RPMI8226 (cell line): ENCODE results near the gene PYDC2.

Source experiments
- DNase-seq: peaks from one replicate; pipeline ENCODE4 v3.0.0-alpha.2; 2015

The PYDC2 gene

DNA sequence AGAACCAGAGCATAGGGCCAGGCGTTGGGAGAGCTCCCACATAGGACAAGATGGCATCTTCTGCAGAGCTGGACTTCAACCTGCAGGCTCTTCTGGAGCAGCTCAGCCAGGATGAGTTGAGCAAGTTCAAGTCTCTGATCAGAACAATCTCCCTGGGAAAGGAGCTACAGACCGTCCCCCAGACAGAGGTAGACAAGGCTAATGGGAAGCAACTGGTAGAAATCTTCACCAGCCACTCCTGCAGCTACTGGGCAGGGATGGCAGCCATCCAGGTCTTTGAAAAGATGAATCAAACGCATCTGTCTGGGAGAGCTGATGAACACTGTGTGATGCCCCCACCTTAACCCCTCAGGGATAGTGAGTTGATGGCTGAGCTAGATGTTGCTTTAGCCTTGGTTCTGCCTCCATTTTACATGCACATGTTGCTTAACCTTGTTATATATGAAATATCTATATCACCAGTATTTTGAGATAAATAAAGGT lies at the start of gene PYDC2:
PYDC2 (plus strand) TSS at position 51 of the 483 bp plus-strand sequence; CDS start at position 51, 0 bp downstream.
- no peak for DNase-seq

DNA sequence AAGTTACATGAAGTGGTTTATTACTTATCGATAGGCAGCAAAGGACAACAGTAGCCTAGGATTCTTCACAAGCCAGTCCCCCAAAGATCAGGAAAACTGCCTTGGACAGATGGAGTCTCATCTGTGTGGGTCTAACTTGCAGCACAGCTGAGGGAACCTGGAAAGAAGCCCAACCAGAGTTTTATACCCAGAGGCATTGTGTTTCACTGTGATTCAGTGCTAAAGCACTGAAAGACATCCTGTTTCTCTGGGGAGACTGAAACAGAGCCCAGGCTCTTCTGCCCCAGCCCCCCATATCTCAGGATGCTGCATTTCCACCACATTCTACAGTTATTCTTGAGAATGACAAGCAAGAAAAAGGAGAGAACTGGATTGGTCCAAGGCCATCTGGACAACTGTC lies 48.2 kb upstream of the PYDC2 start:
- no peak for DNase-seq

DNA sequence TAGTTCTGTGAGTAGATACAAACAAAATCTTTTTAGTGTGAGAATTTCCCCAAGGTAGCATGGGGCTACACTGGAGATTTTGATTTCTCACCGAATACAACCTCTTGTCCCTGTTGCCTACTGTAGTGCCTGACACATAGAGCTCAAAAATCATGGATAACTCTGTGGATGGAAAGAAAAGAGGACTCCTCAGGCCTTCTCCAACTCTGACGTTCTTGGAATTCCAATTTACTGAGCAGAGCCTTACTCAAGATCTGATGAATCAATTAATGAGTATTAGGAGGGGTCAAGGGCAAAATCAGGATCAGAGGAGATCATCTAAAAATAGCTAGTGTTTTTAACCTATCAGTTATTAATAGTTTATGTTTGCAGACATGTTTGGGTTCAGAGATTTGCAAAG lies 46.7 kb upstream of the PYDC2 start:
- DNase-seq: no peak

DNA sequence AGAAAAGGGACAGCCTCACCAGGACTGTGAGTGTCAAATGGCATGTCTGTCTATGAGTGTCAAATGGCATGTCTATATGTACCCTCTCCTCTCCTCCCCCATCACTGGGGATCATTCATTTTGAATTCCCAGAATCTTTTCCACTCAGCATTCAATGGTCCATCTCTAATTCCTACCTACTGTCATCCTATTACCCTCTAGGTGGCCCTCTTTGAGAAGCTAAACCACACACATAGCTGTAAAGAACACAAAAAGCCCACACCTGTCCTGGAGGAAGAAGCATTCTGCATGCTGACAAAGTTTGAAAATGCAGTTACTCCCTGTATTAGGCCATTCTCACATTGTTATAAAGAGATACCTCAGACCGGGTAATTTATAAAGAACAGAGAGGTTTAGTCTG lies 46.2 kb upstream of the PYDC2 start:
- no peak for DNase-seq

DNA sequence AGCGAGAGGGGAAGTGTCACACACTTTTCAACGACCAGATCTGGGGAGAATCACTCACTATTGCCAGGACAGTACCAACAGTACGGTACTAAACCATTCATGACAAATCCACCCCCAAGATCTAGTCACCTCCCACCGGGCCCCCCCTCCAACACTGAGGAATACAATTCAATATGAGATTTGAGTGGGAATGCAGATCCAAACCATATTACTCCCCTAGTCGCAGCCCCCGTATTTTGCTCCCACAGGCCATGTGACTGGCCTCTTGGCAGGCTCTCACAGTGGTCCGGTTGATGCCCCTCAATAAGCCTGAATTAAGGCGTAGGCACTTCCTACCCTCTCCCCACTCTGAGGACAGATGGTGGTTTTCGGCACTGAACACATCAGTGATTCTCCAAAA lies 45.4 kb upstream of the PYDC2 start:
- no peak for DNase-seq

DNA sequence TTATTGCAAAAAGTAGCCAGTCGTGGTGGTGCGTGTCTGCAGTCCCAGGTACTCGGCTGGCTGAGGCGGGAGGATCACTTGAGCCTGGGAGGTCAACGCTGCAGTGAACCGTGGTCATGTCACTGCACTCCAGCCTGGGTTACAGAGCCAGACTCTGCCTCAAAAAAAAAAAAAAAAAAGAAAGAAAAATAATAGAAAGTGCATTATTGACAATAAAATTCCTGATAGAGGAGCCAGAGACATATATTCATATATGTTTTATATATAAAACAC lies 43.6 kb upstream of the PYDC2 start:
- DNase-seq: no peak

DNA sequence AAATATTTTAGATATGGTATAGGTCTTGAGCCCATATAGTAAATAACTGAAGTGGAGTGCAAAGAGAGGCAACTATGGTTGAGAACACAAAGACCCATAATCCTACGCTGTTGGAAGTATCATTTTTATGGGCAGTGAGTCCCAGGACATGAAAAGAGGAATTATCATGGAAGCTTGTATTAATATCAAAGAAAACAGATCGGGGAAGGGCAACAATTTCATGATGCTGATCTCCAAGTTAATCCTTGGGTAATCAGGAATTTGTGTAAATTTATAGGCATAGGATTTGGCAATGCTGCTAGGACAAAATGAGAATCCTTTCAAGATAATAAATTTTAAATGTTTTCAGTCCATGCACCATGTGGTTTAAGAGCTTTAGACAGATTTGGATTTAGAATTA lies 40.2 kb upstream of the PYDC2 start:
- DNase-seq: no peak

DNA sequence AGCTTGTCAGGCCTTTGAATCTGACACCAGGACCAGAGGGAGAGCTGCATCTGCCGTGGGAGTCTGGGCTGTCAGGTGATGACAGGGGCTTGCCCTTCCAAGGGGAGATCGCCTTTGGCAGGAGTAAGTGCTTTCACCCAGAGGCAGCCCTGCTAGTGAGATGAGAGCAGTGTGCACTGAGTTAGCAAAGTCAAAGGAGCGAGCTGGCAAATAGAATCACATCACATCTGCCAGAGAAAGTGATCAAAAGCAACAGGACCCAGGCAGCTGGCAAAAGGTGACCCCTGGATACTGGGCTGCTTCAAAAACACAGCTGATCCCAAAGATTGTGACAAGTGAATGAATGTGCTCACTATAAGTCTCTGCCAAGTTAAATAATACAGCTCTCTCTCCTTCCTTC lies 36.1 kb upstream of the PYDC2 start:
- DNase-seq: no peak

DNA sequence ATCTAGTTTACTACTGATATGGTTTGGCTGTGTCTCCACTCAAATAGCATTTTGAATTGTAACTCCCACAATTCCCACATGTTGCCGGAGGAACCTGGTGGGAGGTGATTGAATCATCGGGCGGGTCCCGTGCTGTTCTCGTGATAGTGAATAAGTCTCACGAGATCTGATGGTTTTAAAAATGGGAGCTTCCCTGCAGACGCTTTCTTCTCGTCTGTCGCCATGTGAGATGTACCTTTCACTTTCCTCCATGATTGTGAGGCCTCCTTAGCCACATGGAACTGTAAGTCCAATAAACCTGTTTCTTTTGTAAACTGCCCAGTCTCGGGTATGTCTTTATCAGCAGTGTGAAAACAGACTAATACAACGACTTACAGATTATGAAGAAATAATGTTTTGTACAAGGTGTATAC lies 35.6 kb upstream of the PYDC2 start:
- DNase-seq: no peak

DNA sequence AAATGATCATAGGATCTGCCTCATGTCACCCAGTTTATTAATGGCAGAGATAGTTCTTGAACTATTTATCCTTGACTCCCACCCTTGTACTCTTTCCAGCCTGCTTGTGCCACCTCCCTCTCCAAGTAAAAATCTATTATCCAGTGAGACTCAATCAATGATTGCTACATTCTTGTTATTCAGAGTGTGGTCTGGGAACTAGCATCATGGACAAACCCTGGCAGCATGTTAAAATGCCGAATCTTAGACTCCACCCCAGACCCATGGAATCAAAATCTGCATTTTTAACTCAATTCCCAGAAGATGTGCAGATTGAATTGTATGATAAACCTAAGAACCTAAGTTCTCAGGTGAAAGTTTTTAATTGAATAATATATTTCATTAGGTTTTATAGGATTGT lies 34.7 kb upstream of the PYDC2 start:
- no peak for DNase-seq

DNA sequence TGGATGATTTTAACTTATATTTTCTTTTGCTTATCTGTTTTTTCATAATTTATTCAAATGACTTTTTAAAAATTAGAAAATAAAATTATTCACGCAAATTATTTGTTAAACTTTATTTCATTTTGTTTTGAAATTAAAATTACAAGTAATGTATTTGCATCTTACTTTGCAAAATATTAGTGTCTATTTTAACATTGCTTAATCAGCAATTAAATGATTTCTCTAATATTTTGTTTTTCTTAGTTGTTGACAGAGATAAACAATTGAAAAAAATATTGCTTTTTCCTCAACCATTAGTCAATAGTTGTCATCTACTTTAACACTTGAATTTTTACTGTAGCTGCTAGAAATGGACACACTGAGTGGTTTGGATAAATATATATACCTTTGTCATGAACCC lies 32.8 kb upstream of the PYDC2 start:
- DNase-seq: no peak

DNA sequence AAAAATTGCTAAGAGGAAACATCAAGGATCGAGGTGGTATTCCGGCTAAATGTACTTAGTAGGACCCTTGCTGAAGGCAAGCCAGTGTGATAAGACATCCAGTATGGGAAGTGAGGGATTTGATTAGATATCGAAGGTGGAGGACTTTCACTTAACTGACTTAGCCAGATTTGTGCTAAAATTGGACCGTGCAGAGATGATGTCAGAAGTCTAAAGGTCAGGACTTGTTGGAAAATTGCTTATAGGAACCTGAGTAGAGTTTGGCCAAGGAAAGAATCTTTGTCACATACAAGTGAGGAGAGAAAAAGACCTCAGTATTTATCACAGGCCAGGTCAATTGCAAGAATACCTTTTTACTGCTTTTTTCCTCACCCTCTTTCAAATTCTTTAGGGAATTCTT lies 30.9 kb upstream of the PYDC2 start:
- DNase-seq: no peak

DNA sequence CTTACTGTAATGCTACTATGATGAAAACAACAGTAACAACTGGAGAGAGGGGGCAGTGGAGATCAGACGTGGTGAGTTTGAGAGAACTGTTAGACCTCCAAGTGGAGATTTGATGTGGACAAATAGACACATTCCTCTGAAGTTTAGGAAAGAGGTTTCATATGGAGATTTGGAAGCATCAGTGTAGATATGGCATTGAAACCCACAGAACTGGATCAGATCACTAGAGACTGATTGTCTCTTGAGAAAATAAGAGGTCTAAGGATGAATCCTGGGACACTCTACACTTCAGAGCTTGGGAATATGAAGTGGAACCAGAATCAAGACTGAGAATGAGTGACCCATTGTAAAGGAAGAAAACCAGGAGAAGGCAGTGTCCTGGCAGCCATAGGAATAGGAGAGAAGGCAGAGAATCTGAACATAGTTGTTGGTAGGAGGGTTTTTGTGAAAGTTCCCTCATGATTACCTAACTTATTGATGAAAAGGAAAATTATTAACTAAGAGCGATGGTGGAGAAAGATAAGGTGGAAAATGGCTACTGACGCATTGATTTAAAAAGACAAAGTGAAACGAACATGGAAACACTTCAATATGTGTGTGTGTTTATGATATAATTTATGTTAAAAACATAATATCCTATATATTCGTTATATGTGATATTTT lies 29.7 kb upstream of the PYDC2 start:
- no peak for DNase-seq

DNA sequence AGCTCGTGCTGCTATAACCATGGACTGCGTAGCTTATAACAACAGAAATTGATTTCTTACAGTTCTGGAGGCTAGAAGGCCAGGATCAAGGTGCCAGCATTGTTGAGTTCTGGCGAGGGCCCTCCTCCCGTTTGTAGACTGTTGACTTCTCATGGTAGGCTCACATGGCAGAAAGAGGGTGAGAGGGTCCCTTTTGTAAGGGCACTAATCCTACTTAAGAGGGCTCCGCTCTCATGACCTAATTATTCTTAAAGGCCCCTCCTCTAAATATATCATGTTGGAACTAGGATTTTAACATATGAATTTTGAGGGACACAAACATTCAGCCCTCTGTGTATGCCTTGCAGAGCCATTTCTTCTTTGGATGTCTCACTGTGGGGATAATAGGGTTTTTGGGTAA lies 28.8 kb upstream of the PYDC2 start:
- no peak for DNase-seq

DNA sequence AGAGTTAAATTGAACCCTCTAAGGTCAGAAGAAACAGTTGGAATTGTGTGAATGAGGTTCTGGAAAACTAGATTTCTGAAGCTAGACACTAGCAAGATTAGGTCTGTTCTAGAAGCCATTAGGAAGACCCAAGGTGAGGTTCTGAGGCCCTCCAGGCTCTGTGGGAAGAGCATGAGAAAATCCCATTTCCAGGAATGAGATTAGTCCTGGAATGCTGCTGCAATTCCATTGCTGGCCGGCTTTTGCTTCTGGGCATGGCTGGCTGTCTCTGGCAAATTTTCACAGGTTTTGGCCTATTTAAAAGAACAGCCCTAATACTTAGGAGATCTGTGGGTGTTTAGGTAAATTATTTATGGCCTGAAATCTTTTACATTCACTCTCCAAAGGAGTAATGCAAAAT lies 26.9 kb upstream of the PYDC2 start:
- DNase-seq: no peak

DNA sequence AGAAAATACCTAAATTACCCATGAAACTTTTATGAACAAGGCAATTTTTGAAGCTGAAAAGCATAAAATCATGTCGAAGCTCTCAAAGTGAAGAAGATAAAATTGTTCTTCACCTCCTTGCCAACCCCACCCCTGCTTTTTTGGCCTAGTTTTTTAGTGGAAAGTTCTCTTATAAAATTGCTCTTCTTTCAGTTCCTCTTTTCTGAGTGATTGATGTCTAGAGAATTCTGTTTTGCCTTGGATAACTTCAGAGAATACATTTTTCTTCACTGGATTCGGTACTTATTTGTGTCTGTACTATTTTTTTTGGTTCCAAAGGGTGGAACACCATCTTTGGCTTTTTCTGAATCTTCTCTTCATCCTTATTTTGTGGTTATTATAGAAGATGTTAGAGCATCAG lies 25.0 kb upstream of the PYDC2 start:
- DNase-seq: peak; percentile 29

DNA sequence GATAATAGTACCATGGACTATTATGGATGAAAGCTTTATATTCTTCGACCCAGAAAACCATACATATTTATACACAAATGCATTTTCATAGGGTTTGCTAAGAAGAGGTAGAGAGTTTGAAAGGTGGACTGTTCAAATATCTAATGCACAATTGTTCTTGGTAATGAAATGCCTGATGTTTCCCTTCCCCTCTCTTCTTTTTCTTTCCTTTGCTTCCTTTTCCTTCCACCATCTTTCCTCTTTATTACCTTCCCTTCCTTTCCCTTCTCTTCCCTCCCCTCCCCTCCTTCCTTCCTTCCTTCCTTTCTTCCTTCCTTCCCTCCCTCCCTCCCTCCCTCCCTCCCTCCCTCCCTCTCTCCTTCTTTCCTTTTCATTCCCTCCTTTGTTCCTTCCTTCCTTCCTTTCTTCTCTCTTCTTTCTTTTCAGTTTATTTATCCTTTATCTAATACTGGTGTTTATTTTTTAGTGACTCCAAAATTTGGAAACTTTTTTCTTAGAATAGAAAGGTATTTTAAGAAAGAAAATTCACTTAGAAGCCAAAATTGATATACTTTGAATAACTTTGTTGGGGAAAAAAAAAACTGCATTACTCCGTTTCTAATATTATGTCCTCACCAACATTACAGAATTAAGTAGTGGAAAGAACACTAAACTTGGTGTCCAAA lies 22.7 kb upstream of the PYDC2 start:
- DNase-seq: no peak

DNA sequence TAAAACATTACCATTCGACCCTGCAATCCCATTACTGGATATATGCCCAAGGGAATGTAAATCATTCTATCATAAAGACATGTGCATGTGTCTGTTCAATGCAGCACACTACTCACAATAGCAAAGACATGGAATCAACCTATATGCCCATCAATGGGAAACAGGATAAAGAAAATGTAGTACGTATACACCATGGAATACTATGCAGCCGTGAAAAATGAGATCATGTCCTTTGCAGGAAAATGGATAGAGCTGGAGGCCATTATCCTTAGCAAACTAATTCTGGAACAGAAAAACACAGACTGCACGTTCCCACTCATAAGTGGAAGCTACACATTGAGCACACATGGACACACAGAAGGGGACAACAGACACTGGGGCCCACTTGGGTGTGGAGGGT lies 20.4 kb upstream of the PYDC2 start:
- DNase-seq: no peak

DNA sequence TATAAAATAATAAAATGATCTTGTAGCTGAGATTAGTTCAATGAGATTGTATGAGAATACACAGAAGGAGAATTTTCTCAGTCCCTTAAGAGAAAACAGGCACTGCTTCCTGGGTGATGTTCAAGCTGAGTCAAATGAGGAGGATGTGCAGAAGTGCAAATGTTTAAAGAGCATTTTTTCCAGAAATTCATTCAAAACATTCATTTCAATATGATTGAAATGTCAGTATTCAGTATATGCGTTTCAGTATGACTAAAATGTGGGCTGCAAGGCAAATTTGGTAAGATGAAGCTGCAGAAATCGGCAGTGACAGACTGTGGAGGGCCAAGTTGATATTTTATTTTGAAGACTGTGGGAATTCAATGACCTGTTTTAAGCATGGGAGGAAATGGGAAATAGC lies 19.3 kb upstream of the PYDC2 start:
- no peak for DNase-seq

DNA sequence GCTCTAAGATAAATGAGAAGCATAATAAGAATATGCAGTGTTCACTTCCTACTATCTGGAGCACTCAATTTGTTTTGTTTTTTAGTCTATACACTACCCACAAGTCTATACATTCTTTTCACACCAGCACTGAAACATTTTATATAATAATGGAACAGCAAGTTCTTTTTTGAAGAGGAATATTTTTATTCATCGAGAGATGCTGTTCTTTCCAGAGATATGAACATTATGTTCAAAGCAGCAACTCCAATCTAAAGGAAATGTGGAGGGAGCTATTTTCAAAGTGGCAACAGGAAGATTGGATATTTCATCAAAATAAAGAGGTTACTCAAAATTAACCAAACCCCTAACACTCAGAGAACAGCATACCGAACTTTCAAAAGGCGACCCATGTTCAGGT lies 16.4 kb upstream of the PYDC2 start:
- no peak for DNase-seq

DNA sequence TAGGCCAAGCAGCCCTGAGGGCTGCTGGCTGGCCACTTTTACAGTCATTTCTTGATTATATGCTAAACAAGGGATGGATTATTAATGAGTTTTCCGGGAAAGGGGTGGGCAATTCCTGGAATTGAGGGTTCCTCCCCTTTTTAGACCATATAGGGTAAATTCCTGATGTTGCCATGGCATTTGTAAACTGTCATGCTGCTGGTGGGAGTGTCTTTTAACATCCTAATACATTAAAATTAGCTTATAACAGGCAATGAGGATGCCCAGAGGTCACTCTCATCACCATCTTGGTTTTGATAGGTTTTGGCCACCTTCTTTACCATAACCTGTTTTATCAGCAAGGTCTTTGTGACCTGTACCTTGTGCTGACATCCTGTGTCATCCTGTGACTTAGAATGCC lies 11.7 kb upstream of the PYDC2 start:
- no peak for DNase-seq

DNA sequence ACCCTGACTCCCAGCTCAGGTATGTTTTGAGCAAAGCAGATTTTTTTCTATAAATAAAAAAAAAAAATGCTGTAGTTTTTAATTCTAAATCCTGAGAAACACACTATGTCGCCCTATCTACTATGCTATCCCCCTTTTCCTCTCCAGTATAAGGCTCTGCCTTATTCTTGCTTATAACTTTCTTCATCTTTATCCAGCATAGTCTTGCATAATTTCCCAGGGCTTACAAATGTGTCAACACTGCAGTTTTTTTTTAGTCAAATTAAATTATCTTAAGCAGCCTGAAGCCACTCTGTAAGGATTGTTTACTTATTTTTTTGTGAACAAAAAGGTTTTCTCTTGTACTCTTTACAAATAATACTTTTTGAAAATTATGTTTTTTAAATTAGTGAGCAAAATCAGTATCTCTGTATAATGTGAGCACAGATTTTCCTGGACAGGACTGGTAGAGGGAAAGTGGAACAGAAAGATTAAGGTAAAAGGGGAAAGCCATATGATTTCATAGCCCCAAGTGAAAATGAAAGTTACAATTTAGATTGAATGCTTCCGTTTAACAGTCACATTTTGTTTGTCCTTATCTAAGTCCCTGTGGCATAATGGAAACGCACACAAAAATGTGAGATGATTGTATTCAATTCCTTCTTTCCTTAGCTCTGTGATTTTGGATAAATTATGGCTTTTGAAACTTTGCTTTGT lies 5.6 kb upstream of the PYDC2 start:
- no peak for DNase-seq

DNA sequence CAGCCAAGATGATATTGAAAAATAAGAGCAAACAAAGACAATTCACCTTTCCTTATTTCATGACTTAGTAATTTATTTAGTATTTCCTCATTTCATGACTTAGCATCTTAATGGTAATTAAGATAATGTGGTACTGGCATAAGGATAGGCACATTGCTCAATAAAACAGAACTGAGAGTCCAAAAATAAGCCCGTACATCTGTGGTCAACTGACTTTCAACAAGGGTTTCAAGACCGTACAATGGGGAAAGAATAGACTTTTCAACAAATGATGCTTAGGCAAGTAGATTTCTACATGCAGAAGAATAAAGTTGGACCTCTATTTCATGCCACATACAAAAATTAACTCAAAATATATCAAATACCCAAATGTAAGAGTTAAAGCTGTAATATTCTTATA lies 603 bp upstream of the PYDC2 start:
- no peak for DNase-seq

DNA sequence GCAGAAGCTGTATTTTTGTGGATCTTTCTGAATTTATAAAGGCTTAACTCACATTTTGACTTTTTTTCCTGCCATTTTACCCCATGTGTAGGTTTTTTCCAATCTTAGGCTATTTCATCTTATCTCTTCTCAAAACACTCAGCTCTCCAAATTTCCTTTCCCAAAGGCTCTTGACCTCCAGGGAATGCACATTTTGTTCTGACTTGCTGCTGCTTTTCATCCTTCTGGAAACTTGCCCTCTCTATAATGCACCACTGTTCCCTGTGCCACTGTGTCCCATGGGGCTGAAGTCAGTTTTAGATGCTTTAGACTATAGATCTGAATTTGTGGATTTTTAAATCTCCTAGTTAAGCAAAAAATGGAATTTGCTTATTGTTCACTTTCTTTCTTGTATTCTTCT lies 9.1 kb downstream of the PYDC2 start:
- no peak for DNase-seq

DNA sequence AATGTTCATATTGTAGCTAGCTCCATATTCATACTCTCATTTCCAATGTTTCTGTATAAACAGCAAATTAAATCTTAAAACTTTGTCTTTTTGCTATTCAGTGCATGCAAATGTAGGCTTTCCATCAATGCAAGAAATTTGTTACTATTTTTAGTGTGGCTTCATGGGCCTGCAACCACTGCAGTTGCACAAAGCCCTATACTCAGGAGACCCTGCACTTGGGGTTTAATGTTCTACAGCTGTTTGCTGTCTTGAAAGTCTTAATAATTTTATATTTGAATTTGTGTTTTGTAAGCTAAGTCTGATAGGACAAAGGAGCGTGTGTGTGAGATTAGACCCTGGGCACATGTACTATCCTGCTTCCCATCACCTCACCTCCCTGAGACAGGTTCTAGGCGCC lies 9.6 kb downstream of the PYDC2 start:
- no peak for DNase-seq
